ENCODE results near the gene TTLL6.

- no peak for TF ChIP-seq EZH2 (IDR thresholded peaks at IDR 0.05; ENCODE audit: borderline replicate concordance, insufficient read depth, low read length, poor library complexity, severe bottlenecking)
- no peak for TF ChIP-seq TAF1 (IDR thresholded peaks at IDR 0.05; ENCODE audit: low read depth)
- TF ChIP-seq, protein P1, sequence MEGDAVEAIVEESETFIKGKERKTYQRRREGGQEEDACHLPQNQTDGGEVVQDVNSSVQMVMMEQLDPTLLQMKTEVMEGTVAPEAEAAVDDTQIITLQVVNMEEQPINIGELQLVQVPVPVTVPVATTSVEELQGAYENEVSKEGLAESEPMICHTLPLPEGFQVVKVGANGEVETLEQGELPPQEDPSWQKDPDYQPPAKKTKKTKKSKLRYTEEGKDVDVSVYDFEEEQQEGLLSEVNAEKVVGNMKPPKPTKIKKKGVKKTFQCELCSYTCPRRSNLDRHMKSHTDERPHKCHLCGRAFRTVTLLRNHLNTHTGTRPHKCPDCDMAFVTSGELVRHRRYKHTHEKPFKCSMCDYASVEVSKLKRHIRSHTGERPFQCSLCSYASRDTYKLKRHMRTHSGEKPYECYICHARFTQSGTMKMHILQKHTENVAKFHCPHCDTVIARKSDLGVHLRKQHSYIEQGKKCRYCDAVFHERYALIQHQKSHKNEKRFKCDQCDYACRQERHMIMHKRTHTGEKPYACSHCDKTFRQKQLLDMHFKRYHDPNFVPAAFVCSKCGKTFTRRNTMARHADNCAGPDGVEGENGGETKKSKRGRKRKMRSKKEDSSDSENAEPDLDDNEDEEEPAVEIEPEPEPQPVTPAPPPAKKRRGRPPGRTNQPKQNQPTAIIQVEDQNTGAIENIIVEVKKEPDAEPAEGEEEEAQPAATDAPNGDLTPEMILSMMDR (IDR thresholded peaks at IDR 0.05; ENCODE audit: poor library complexity, severe bottlenecking): no peak
- TF ChIP-seq SMC3 (conservative IDR thresholded peaks at IDR 0.05; ENCODE audit: poor library complexity): no peak
- TF ChIP-seq, protein P2, sequence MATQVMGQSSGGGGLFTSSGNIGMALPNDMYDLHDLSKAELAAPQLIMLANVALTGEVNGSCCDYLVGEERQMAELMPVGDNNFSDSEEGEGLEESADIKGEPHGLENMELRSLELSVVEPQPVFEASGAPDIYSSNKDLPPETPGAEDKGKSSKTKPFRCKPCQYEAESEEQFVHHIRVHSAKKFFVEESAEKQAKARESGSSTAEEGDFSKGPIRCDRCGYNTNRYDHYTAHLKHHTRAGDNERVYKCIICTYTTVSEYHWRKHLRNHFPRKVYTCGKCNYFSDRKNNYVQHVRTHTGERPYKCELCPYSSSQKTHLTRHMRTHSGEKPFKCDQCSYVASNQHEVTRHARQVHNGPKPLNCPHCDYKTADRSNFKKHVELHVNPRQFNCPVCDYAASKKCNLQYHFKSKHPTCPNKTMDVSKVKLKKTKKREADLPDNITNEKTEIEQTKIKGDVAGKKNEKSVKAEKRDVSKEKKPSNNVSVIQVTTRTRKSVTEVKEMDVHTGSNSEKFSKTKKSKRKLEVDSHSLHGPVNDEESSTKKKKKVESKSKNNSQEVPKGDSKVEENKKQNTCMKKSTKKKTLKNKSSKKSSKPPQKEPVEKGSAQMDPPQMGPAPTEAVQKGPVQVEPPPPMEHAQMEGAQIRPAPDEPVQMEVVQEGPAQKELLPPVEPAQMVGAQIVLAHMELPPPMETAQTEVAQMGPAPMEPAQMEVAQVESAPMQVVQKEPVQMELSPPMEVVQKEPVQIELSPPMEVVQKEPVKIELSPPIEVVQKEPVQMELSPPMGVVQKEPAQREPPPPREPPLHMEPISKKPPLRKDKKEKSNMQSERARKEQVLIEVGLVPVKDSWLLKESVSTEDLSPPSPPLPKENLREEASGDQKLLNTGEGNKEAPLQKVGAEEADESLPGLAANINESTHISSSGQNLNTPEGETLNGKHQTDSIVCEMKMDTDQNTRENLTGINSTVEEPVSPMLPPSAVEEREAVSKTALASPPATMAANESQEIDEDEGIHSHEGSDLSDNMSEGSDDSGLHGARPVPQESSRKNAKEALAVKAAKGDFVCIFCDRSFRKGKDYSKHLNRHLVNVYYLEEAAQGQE (IDR thresholded peaks at IDR 0.05; ENCODE audit: borderline replicate concordance): no peak
These were observed 84.1 kb downstream of the TTLL6 start for GRCh38 chr17:48732688-48733629.
